Measurements from ENCODE around the gene PNLIP. TPM values are rescaled to one million over a fixed set of nuclear protein-coding genes. Genes with fewer than 3 reads are reported as not detected.

Gene PNLIP
- total RNA-seq, 2 donors from 2014 or later: not detected

DNA sequence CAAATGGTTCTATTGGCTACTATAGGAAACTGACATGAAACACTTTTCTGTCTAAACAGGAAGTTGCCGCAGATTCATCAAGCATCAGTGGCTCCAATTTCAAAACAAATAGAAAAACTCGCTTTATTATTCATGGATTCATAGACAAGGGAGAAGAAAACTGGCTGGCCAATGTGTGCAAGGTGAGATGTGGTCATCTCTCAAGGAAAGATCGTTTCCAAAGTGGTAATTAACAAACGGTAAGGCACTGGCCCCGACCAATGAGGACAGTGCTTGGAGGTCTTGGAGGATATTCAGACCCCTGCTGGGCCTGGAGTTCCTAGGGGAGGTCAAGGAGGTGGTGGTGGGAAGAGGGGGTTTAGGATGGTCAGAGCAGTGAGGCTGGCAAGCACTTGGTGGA, 2.6 kb downstream of the PNLIP start:
- Mint-ChIP-seq H3K27me3 (peaks cover 0 to 2% of the 10 kb centered on the region in 2 donors), H3K27ac (no peak overlapping the region), H3K4me3 (no peak overlapping the region), H3K36me3 (no peaks in the 10 kb centered on the region), H3K4me1 (ENCODE audit: low read depth in 2 of 2) (no peaks in the 10 kb centered on the region), H3K9me3 (peaks cover 9% of the 10 kb centered on the region)
- DNase-seq (ENCODE audit: low spot score) (no peak), ATAC-seq (no peak)

DNA sequence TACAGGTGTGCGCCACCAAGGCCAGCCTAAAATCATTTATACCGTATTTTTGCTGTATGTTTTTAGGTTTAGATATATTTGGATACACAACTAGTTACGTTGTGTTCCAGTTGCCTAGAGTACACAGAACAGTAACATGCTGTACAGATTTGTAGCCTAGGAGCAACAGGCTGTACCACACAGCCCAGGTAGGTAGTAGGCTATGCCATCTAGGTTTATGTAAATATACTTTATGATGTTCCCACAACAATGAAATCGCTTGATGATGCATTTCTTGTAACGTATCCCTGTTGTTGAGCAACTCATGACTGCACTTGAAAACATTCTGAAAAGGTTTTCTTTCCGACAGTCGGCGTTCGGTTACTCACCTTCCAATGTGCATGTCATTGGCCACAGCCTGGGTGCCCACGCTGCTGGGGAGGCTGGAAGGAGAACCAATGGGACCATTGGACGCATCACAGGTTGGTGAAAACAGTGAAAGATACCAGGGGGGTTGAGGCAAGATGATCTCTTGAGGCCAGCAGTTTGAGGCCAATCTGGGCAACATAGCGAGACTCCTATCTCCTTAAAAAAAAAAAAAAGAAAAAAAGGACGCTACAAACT, 7.7 kb downstream of the PNLIP start:
- ATAC-seq (no peak), DNase-seq (ENCODE audit: low spot score) (no peak)
- Mint-ChIP-seq H3K27ac (no peak overlapping the region), H3K4me3 (no peak overlapping the region), H3K9me3 (no peaks in the 10 kb centered on the region), H3K27me3 (no peaks in the 10 kb centered on the region), H3K4me1 (ENCODE audit: low read depth in 2 of 2) (no peaks in the 10 kb centered on the region), H3K36me3 (no peaks in the 10 kb centered on the region)

GRCh38 chr10:116554628-116555027, 8.9 kb downstream of the PNLIP start:
- H3K27me3 Mint-ChIP-seq: no peaks in the 10 kb centered on the region
- H3K4me1 Mint-ChIP-seq (ENCODE audit: low read depth in 2 of 2): no peaks in the 10 kb centered on the region
- H3K4me3 Mint-ChIP-seq: no peak overlapping the region
- DNase-seq (ENCODE audit: low spot score): no peak
- no peak overlapping the region for H3K27ac Mint-ChIP-seq
- no peaks in the 10 kb centered on the region for H3K9me3 Mint-ChIP-seq
- no peaks in the 10 kb centered on the region for H3K36me3 Mint-ChIP-seq
- ATAC-seq: no peak

- no peaks in the 10 kb centered on the region for H3K4me1 Mint-ChIP-seq (ENCODE audit: low read depth in 2 of 2)
- H3K36me3 Mint-ChIP-seq: no peaks in the 10 kb centered on the region
- H3K27me3 Mint-ChIP-seq: no peaks in the 10 kb centered on the region
- ATAC-seq (no peak), DNase-seq (ENCODE audit: low spot score) (no peak)
- no peak overlapping the region for H3K4me3 Mint-ChIP-seq
- no peak overlapping the region for H3K27ac Mint-ChIP-seq
- no peaks in the 10 kb centered on the region for H3K9me3 Mint-ChIP-seq
Measured at GRCh38 chr10:116555880-116556279, 10.1 kb downstream of the PNLIP start.

DNA sequence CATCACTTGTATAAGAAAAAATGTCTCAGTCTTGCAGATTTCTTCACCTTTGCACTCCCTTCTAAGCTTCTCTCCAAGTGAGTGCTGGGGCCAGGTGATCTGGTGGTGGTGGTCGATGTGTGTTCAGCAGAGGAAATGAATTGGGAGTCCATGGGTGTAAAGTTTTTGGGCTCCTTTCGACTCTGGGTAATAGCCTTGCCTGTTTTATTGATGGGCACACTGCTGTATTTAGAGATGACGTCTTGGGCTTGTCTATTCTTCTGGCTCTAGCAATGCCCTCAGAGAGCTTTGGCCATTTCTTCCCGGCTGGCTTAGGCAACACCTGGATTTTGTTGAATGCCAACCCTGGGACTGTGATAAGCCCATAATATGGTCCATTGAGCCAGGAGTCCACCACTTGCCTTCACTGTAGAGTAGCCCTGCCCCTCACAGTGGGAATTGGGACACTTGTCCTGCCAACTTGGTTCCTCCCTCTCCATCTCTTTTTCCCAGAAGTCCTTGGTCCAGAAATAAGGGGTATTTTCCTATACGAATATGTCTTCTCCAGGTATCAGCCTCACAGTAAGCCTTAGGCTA, 11.7 kb downstream of the PNLIP start:
- H3K9me3 Mint-ChIP-seq: no peaks in the 10 kb centered on the region
- H3K27me3 Mint-ChIP-seq: no peaks in the 10 kb centered on the region
- H3K27ac Mint-ChIP-seq: no peak overlapping the region
- ATAC-seq (no peak), DNase-seq (ENCODE audit: low spot score) (no peak)
- H3K4me3 Mint-ChIP-seq: no peak overlapping the region
- H3K36me3 Mint-ChIP-seq: no peaks in the 10 kb centered on the region
- H3K4me1 Mint-ChIP-seq (ENCODE audit: low read depth in 2 of 2): no peaks in the 10 kb centered on the region

GRCh38 chr10:116565534-116565933, 19.8 kb downstream of the PNLIP start:
- peaks cover 4% of the 10 kb centered on the region for H3K36me3 Mint-ChIP-seq
- H3K27ac Mint-ChIP-seq: no peak overlapping the region
- H3K9me3 Mint-ChIP-seq: peaks cover 7% of the 10 kb centered on the region
- H3K4me3 Mint-ChIP-seq: no peak overlapping the region
- no peaks in the 10 kb centered on the region for H3K27me3 Mint-ChIP-seq
- ATAC-seq (no peak), DNase-seq (ENCODE audit: low spot score) (no peak)
- H3K4me1 Mint-ChIP-seq (ENCODE audit: low read depth in 2 of 2): no peaks in the 10 kb centered on the region

DNA sequence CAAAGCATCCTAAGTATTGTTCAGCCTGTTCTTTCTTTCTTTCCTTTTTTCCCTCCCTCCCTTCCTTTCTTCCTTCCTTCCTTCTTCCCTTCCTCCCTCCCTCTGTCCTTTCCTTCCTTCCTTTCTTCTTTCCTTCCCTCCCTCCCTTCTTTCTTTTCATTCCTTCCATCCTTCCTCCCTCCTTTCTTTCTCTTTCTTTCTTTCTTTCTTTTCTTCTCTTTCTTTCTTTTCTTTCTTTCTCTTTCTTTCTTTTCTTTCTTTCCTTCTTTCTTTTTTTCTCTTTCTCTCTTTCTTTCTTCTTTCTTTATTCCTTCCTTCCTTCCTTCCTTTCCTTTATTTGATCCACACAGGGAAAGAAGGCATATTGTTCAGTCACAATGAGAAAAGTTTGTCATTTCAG, 21.2 kb downstream of the PNLIP start:
- Mint-ChIP-seq H3K36me3 (peaks cover 4% of the 10 kb centered on the region), H3K4me3 (no peak overlapping the region), H3K27me3 (no peaks in the 10 kb centered on the region), H3K27ac (no peak overlapping the region), H3K4me1 (ENCODE audit: low read depth in 2 of 2) (no peaks in the 10 kb centered on the region), H3K9me3 (peaks cover 7% of the 10 kb centered on the region)
- DNase-seq (ENCODE audit: low spot score): no peak
- ATAC-seq: no peak

DNA sequence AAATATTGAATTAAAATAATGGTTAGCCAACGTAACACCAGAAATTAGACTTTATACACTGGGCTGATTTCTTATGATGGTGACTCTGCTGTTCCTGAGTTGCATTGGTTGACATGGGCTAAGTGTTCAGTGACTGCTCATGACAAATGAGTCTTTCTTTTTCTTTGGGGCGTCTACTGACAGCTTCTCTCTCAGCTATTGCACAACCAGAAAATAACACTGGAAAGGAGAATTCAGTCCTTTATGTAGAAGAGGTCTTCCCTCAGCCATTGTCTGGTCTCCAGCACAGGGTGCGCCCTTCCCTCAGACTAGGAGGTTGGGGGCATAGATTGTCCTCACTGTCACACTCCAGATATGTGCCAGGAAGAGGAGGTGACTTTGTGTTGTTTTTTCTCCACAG, 21.6 kb downstream of the PNLIP start:
- Mint-ChIP-seq H3K36me3 (peaks cover 4% of the 10 kb centered on the region), H3K4me3 (no peak overlapping the region), H3K4me1 (ENCODE audit: low read depth in 2 of 2) (no peaks in the 10 kb centered on the region), H3K27ac (no peak overlapping the region), H3K27me3 (no peaks in the 10 kb centered on the region), H3K9me3 (peaks cover 7% of the 10 kb centered on the region)
- DNase-seq (ENCODE audit: low spot score) (no peak), ATAC-seq (no peak)

DNA sequence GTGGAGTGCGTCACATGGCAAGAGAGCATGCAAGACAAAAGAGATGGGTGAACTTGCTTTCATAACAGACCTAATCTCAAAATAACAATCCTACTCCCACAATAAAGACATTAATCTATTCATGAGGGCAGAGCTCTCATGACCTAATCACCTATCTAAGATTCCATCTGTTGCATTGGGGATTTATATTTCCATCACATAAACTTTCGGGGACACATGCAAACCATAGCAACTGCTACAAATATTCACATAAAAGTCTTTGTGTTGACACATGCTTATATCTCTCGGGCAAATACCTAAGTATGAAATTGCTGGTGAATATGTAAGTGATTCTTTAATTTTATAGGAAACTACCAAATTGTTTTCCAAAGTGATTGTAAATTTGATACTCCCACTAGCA, 29.1 kb downstream of the PNLIP start:
- Mint-ChIP-seq H3K36me3 (no peaks in the 10 kb centered on the region), H3K9me3 (peaks cover 8% of the 10 kb centered on the region), H3K27ac (no peak overlapping the region), H3K4me1 (ENCODE audit: low read depth in 2 of 2) (no peaks in the 10 kb centered on the region), H3K27me3 (no peaks in the 10 kb centered on the region), H3K4me3 (no peak overlapping the region)
- DNase-seq (ENCODE audit: low spot score) (no peak), ATAC-seq (no peak)

GRCh38 chr10:116587878-116588591, 42.3 kb downstream of the PNLIP start:
- DNase-seq (ENCODE audit: low spot score): no peak
- no peaks in the 10 kb centered on the region for H3K36me3 Mint-ChIP-seq
- no peaks in the 10 kb centered on the region for H3K9me3 Mint-ChIP-seq
- no peaks in the 10 kb centered on the region for H3K4me1 Mint-ChIP-seq (ENCODE audit: low read depth in 2 of 2)
- H3K4me3 Mint-ChIP-seq: no peak overlapping the region
- ATAC-seq: no peak
- no peaks in the 10 kb centered on the region for H3K27me3 Mint-ChIP-seq
- no peak overlapping the region for H3K27ac Mint-ChIP-seq

GRCh38 chr10:116588995-116589394, 43.3 kb downstream of the PNLIP start:
- no peaks in the 10 kb centered on the region for H3K4me1 Mint-ChIP-seq (ENCODE audit: low read depth in 2 of 2)
- H3K9me3 Mint-ChIP-seq: no peaks in the 10 kb centered on the region
- H3K27me3 Mint-ChIP-seq: no peaks in the 10 kb centered on the region
- no peak overlapping the region for H3K4me3 Mint-ChIP-seq
- H3K36me3 Mint-ChIP-seq: no peaks in the 10 kb centered on the region
- ATAC-seq (no peak), DNase-seq (ENCODE audit: low spot score) (no peak)
- H3K27ac Mint-ChIP-seq: no peak overlapping the region

GRCh38 chr10:116589926-116590325, 44.2 kb downstream of the PNLIP start:
- no peaks in the 10 kb centered on the region for H3K9me3 Mint-ChIP-seq
- H3K4me3 Mint-ChIP-seq: no peak overlapping the region
- DNase-seq (ENCODE audit: low spot score) (no peak), ATAC-seq (no peak)
- H3K4me1 Mint-ChIP-seq (ENCODE audit: low read depth in 2 of 2): no peaks in the 10 kb centered on the region
- H3K27ac Mint-ChIP-seq: no peak overlapping the region
- H3K36me3 Mint-ChIP-seq: no peaks in the 10 kb centered on the region
- H3K27me3 Mint-ChIP-seq: no peaks in the 10 kb centered on the region

- no peak within 1 kb of the TSS for H3K27ac Mint-ChIP-seq
- no peak for ATAC-seq
- no peak for DNase-seq (ENCODE audit: low spot score)
- no peak within 1 kb of the TSS for H3K4me3 Mint-ChIP-seq
- H3K9me3 Mint-ChIP-seq: no peaks in the 10 kb centered on the region
- H3K27me3 Mint-ChIP-seq: no peaks in the 10 kb centered on the region
- no peaks in the 10 kb centered on the region for H3K4me1 Mint-ChIP-seq (ENCODE audit: low read depth in 2 of 2)
- no peaks in the 10 kb centered on the region for H3K36me3 Mint-ChIP-seq
Measured at GRCh38 chr10:116590590-116591444, 45.1 kb downstream of the PNLIP start, which contains the start of gene PNLIPRP1. Gene PNLIPRP1 (plus strand): TSS chr10:116590959. CDS start chr10:116591130, 171 bp downstream.

Measured in natural killer cell treated with Interleukin-12 subunit alpha and Interleukin-12 subunit beta and Interleukin-15 and Interleukin-18, amount 100 ng/mL, for 72 hours (primary cell).